Frontal cortex (tissue), 4 donors: ENCODE results near the gene EMP2. TPM values are rescaled to one million over a fixed set of nuclear protein-coding genes. Genes with fewer than 3 reads are reported as not detected.

Experiments
- DNase-seq, 2 donors: peaks; one replicate each; pipeline ENCODE4 v3.0.0; 2012; ENCODE audit warnings: low spot score in 2 of 2
- FAIRE-seq: peaks from 2 replicates; lab custom pipeline; 2012; peaks lifted over from hg19 to GRCh38; lab: Jason Lieb, UNC
- total RNA-seq: library from RNA; depleted of rRNA; stranded (reverse); fragments of >200 nt; gene quantifications from one replicate; pipeline ENCODE4 v1.2.3, GENCODE V29; 2014
- donor health status: control.
- donor health status: control.
- donor health status: control.

The EMP2 gene
- total RNA-seq, 1 donor from 2014 or later, result 2.4 TPM

DNA sequence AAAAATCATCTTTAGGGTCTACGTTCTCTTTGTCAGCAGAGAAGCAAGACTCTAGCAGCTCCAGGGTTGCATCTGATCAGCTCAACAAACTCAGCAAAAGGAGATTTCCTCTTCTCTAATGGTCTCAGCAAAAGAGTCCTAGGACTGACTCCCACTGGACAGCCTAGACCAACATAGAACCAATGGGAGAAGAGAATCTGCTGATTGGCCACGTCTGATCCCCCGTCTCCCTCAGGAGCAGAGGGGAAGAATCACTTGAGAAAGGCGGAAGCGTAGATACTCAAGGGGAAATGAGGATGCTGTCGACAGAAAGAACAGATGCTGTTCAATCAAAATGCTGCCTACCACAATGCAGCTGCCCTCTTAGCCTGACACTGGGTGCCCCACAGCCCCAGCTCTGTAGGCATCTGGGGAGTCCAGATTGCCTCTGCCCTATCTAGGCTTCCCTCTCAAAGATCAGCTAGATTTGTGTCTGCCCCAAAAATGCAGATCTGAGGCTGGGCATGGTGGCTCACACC is 31.5 kb upstream of the EMP2 start:
- FAIRE-seq (no peak), DNase-seq (no peak)

DNA sequence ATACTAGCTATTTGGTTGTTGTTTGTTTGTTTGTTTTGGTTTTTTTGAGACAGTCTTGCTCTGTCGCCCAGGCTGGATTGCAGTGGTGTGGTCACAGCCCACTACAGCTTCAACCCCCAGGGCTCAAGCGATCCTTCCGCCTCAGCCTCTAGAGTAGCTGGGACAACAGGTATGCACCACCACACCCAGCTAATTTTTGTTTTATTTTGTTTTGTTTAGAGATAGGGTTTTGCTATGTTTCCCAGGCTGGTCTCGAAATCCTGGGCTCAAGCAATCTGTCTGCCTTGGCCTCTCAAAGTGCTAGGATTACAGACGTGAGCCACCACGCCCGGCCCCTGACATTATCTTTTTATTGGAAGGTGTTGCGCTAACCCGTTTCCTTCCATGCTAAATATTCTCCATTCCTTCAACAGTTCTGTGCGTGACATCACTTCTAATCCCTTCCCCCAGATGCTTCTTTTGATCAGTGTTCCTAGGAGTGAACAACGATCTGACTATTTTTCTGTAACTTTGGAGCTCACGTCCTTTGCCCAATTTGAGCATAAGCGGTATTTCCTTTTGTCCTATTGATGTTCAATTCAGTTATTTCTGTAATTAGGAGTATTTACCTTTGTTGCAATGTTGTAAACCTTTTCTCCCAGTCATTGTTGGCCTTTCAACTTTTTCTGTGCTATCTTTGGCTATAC is 30.2 kb upstream of the EMP2 start:
- no peak for FAIRE-seq

DNA sequence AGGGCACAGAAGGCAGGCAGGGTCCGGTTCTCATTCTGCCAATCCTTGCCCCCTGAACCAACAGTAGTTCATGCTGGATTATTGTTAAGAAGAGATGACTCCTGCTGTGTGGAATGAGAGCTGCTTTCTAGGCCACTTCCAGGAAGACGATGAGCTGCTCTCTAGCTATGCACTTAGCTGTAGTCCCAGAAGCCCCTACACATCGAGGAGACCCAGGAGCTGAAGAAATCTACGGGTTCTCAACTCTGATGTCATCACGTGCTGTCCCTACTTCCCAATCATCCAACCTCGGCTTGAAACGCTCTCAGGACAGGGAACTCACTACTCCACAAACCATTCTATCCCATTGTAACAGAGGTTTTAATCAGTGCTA is 29.0 kb upstream of the EMP2 start:
- no peak for FAIRE-seq
- no peak for DNase-seq

More for the DNA sequence above, 30.2 kb upstream of the EMP2 start:
- no peak for DNase-seq

DNA sequence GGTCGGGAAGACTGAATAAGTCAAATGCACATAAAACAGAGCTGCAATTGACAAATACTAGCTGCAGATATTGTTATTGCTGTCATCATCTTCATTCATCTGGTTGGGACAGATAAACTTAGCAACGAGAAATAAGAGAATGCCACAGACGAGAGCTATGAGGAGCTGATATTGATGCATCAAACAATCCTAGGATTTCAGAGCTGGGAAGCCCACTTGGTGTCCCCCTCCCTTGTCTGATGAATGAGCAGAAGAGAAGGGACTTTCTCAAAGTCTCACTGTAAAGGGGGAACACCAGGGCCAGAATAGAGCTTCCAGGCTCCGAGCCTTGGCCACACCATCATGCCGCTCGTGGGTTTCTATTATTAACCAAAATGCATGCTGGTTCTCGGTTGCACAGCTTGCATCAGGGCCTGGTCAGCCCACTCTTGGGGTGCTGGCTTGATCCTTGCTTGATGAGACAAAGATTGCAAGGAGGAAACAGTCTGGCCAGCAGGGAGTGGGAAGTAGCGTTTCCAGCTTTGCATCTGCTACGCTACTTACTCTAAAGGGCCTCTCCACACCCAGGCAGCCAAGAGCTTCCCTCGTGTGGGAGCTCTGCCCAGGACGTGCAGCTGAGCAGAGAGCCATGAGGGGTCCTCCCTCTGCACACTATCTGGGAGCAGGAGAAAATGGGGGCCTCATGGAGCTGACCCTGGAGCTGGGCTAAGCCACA is 28.4 kb upstream of the EMP2 start:
- DNase-seq (no peak), FAIRE-seq (no peak)

DNA sequence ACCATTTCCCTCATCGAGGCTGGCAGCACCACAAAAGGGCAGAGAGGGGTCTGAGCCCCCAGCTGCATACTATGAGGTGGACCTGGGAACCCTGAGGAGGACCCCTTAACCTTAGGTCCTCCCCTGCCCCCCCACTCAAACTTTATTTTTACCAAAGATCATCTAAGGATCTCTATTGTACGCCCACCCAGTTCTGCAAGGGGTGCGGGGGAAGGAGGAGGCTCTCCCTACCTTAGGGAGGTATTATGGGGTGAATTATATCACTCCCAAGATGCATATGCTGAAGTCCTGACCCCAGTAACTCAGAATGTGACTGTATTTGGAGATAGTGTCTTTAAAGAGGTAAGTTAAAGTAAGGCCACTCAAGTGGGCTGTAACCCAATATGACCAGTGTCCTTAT is 26.8 kb upstream of the EMP2 start:
- no peak for FAIRE-seq
- no peak for DNase-seq

DNA sequence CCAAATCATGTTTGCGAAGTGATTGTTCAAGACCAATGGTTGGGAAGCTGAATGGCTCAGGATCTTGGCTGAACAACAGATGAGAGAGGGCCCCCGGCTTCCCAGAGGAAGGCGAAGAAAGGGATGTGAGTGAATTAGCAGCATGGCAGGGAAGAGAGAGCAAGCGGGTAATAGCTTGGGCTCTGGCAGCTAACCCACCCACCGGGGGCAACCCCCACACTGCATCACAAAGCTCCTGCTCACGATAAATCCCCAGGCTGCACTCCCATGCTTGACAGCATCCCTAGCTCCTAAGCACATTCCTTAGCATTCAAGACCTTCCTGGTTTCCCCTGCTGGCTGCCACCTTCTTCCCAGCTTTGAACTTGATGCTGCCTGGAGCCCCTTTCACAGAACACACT is 26.2 kb upstream of the EMP2 start:
- no peak for DNase-seq
- no peak for FAIRE-seq

DNA sequence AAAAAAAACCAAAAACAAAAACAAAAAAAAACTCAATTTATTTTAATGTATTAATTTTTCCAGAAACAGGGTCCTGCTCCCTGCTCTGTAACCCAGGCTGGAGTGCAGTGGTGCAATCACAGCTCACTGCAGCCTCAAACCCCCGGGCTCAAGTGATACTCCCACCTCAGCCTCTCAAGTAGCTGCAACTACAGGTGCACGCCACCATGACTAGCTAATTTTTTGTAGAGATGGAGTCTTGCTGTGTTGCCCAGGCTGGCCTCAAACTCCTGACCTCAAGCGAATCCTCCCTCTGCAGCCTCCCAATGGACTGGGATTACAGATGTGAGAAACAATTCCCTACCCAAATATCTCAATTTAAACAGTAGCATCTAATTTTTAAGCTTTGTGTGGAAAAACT is 25.2 kb upstream of the EMP2 start:
- DNase-seq (no peak), FAIRE-seq (no peak)

DNA sequence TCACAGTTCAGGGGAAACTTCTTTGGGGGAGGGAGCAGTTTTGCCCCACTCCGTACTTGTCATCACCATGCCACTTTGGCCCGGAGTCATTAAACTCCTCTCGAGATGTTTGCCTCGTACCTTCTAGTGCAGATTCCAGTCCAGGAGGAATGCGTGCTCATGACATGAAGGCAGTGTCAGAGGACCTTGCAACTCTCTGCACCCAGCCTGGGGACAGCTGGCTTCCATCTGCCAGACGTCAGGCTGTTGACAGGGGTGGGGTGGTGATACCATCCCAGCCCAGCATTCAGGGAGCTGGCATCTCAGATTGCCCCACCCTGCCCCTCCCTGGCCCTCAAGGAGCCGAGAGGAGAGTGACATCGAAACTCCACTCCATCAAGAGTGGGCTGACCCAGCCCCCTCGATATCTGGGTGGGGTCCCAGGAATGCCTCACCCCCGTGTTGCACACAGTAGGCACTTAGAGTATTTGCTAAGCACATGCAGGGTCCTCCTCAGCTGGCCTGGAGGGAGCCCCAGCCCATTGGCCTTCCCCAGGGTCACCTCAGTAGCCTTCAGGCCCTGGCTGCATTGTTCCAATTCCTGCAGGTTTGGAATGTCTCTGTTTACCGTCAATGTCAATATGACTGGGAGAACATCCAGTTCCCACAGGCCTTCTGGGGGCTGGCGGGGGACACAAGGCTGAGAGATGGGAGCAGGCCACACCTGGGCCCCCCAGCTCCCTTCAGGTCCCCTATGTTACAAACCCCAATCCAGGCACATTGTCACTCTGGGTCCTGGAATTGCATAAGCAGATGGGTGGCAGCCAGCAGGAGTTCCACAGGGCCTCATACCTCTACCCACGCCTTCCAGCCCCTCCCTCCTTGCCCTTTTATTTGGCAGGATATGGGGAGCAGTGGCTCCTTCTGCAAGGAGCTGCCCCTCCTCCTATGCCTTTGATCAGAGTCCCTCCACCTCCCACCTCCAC is 21.3 kb upstream of the EMP2 start:
- FAIRE-seq (no peak), DNase-seq (no peak)

DNA sequence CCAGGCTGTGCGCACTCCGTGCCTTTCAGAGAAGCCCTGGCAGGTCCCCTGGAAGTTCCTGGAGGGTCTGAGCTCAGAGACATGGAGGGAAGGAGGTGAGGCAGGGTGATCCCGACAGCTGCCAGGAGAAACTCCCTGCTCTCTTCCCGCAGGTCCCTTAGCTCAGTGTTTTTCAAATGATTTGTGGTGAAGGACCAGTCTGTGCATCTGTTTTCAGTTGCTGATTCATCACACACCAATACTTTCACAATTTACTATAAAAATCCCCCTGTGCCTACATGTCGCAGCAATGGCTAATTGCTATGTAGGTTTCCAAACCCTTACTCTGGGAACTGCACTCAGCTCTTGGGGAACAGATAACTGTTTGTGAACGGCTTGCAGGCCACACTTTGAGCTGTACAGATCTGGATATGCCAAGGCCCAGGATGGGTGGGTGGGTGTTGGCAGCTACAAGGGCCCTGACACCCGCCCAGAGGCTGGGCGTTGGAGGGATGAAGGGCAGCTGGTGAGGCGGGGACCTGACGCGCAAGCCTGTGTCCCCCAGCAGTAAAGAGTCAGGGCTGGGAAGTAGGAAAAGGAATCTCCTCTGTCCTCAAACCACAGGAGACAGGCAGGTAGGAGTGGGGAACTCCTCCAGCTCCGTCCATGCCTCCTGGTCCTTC is 20.5 kb upstream of the EMP2 start:
- FAIRE-seq, result no peak
- no peak for DNase-seq

DNA sequence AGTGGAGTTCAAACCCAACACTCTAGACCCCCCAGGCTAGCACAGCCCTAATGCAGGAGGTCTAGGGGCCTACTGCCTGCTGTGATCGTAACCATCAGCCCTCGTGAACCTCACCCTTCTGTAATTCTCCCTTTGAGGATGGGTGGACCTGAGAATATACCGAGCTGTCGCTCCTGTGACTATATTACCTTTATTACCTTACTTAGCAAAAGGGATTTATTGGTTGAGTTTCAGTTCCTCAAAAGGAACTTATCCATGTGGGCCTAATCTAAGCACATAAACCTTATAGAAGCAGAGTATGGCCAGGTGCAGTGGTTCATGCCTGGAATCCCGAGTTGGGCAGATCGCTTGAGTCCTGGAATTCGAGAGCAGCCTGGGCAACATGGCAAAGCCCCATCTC is 19.2 kb upstream of the EMP2 start:
- FAIRE-seq (no peak), DNase-seq (no peak)

DNA sequence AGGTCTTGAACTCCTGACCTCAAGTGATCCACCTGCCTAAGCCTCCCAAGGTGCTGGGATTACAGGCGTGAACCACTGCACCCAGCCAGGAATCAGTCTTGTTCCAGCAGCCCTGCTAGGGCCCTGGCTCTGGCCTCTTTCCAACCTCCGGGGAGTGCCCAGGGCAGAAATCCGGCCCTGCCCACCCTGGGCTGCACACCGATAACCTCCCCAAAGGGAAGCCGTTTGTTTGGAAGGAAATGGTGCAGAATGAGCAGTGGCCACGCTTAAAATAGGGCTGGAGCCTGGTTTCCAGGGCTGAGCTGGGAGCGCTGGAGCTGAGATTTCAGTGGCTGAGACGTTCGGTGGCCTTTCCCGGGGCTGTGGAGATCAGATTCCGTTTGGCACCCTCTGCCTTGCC is 17.8 kb upstream of the EMP2 start:
- FAIRE-seq, result no peak
- no peak for DNase-seq

DNA sequence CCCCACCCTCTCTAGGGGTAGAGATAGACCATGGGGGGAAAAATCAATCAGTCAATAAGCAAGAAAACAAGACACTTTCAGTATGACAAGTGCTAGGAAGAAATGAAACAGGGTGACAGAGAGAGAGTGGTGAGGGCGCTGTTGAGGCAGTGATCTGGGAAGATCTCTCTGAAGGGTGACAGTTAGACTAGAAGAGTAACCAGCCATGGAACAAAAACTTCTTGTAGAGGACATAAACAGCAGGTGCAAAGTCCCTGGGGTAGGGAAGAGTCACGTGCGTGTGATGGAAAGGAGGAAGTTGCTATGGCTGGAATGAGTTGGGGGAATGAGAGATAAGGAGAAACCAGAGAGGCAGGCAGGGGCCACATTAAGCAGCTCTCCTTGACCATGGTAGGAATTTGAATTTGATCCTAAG is 16.8 kb upstream of the EMP2 start:
- FAIRE-seq (no peak), DNase-seq (no peak)

DNA sequence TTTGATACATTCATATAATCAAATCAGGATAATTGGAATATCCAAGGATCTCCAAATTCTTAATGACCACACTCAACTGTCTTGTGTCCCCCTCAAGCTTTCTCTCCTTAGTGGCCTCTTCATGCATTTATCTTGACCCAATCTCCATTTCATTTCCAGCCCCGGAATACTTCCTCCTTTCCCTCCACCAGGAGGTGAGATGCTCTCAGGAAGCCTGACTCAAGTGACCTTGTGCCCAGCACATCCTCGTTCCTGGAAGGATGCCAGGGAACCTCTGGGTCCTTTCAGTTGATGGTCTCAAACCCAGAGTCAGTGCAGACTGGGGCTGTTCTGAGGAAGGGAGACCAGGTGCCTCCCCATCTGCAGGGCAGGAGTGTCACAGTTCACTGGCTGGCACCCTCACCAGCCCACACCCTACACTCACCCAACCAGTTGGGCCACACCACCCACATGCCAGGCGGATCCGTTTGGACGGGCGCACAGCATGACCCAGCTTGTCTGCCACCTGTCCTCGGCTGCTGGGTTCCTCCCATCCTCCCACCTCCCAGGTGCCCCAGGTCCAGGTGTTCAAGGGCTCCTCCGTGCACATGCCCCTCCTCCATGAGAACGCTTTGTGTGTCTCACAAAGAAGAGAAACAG is 14.0 kb upstream of the EMP2 start:
- DNase-seq, result no peak
- no peak for FAIRE-seq

DNA sequence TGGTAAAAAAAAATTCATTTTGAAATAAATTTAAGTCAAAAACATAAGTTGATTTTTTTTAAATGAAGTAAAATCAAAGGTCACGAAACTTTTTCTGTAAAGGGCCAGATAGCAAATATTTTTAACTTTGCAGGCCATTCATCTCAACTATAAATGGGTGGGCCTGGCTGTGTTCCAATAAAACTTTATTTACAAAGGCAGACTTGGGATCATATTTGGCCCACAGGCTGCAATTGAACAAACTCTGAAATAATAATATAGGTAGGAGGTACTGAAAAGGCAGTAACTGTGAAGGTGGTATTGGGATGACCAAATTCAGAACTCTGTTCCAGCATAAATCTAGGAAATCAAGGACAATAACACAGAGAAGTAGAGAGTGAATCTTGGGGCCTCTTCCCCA is 12.2 kb upstream of the EMP2 start:
- no peak for FAIRE-seq

DNA sequence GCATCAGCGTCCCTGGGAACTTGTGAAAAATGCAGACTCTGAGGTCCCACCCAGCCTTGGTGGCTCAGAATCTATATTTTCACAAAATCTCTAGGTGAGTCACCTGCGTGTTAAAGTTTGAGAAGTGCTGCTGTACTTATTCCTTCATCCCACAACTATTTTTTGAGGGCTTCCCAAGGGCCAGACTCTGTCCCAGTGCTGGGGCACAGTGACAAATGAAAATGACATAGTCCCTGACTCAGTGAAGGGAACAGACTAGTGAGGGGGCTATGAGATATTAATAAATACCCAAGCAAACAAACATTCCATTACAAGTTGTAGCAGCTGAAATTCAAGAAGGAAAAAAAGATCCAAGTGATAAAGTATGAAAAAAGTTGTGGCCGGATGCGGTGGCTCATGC is 9.9 kb upstream of the EMP2 start:
- no peak for DNase-seq
- FAIRE-seq, result no peak

More for the DNA sequence above, 12.2 kb upstream of the EMP2 start:
- DNase-seq, result no peak

DNA sequence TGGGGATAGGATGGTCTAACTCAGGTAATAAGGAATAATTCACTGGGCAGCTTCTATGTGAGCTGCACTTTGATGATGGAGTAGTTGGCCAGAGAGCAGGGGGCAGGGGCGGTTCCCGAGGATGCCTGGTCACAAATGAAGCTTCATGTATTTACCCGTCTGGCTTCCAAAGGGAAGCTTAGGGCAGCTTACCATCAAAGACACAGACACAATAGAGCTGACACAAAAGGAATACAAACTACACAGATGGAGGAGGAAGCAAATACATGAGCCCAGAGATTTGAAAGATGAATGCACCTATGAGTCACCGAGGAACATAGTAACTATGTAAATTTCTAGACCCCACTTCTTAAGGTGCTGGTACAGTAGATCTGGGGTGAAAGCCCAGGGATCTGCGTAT is 8.7 kb upstream of the EMP2 start:
- DNase-seq (no peak), FAIRE-seq (no peak)

DNA sequence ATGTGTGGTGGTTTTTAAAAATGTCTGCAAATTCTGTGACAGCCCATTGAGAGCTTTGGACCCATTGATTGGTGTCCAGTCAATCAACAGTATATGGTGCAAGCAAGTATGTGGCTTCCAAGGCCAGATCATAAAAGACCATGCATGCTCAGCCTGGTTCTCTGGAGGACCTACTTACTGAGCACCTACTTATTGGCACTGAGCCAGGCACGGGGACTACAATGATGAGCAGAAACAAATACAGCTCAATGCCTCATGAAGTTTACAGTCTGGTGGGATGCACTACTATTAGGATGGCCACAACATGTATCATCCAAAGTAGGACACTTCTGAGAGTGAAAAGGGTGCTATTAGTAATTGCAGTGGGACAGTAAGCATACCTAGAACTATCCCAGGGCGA is 7.2 kb upstream of the EMP2 start:
- FAIRE-seq (no peak), DNase-seq (no peak)

DNA sequence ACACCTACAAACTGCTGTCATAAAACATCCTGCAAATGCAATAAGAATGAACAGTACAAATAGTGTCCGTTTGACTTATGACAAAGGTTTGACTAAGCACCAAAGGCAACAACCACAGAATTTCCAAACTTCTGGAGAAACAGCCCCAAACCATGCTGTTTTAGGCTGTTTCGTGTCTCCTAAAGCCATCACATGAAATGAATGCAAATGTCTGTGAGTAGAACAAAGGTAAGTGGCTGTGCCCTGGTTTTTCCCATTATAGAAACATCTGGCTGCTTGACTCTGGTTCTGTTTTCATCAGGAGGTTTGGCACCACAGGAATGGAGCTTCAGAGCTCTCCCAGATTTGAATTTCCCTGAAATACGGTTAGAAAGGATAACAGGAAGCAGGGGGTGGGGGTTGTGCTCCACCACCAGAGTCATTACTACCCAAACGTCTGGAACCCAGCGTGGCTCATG is 4.6 kb upstream of the EMP2 start:
- DNase-seq (no peak), FAIRE-seq (no peak)

DNA sequence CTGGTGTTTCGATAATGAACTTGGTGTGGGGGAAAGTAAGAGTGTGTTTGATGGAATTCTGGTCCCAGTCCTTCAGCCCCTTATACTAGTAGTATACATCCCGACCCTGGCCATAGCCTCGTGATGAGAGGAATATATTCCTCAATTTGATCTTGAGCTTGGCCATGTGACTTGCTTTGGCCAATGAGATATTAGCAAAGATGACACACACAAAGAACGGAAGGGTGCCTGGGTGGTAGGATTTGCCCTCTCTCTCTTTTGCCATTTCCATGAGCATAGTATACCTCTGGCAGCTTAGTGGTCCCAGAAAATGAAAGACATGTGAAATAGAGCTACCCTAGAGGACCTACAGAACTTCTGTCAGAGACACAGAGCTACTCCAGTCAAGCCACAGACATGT is 2.9 kb upstream of the EMP2 start:
- no peak for FAIRE-seq
- no peak for DNase-seq
